Lung (tissue), 16 donors: ENCODE measurements around the gene PCDHB6. TPM values are rescaled to one million over a fixed set of nuclear protein-coding genes. Genes with fewer than 3 reads are reported as not detected.
"Not testable (repeated sequence)": the region's sequence is repeated elsewhere in the genome, so short reads cannot be mapped to it uniquely, and the experiment has no call there.

Experiments
- ATAC-seq: fragments of 200-7000 bp; cut with Tn5 transposase; one replicate; pipeline ENCODE4 v1.9.1; 2020; ENCODE audit warnings: moderate number of reproducible peaks; ENCODE audit not compliant: insufficient read depth, low FRiP score
- DNase-seq, 3 donors: peaks; one replicate each; pipeline ENCODE4 v3.0.0-alpha.2; 2013 to 2017
- H3K27ac ChIP-seq, 2 donors: one replicate each; pipeline ENCODE4 v1.5.1; 2013; ENCODE audit warnings: mild to moderate bottlenecking in 2 of 2, moderate library complexity in 2 of 2, control low read depth in 1 of 2, inconsistent platforms in 1 of 2, low read depth in 1 of 2, low read length in 1 of 2
- H3K27me3 ChIP-seq, 3 donors: one replicate each; pipeline ENCODE4 v1.5.1; 2013; ENCODE audit warnings: low read length in 2 of 3; ENCODE audit not compliant: control insufficient read depth in 3 of 3, insufficient read depth in 3 of 3
- H3K36me3 ChIP-seq, 4 donors: one replicate each; pipeline ENCODE4 v1.5.1; 2013; ENCODE audit warnings: low read length in 4 of 4, mild to moderate bottlenecking in 1 of 4, moderate library complexity in 1 of 4; ENCODE audit not compliant: control insufficient read depth in 4 of 4, insufficient read depth in 4 of 4
- H3K4me1 ChIP-seq, 5 donors: one replicate each; pipeline ENCODE4 v1.5.1; 2013; ENCODE audit warnings: low read length in 5 of 5, mild to moderate bottlenecking in 2 of 5, moderate library complexity in 1 of 5; ENCODE audit not compliant: control insufficient read depth in 5 of 5, insufficient read depth in 5 of 5
- H3K4me3 ChIP-seq: one replicate; pipeline ENCODE4 v1.5.1; 2013; ENCODE audit warnings: mild to moderate bottlenecking, control low read depth, moderate library complexity
- H3K9ac ChIP-seq, 2 donors: one replicate each; pipeline ENCODE4 v1.5.1; 2013; ENCODE audit warnings: low read length in 2 of 2, control low read depth in 1 of 2; ENCODE audit not compliant: insufficient read depth in 1 of 2
- H3K9me3 ChIP-seq, 4 donors: one replicate each; pipeline ENCODE4 v1.5.1; 2013; ENCODE audit warnings: low read length in 3 of 4, mild to moderate bottlenecking in 1 of 4, moderate library complexity in 1 of 4; ENCODE audit not compliant: control insufficient read depth in 4 of 4, insufficient read depth in 3 of 4
- WGBS, 2 donors: extraction: QIAGEN DNeasy Blood & Tissue Kit; methylation state at CpG; one replicate each; pipeline ENCODE4 v1.1.7; 2013; 5-methylcytosine and 5-hydroxymethylcytosine counted together
- long read RNA-seq, 5 donors: transcript quantifications; one replicate each; lab custom pipeline, GENCODE V29; 2026
- polyA plus RNA-seq, 2 donors: library from polyadenylated mRNA; stranded (reverse); fragments of 200-250 nt; gene quantifications; one replicate each; pipeline ENCODE4 v1.2.1, GENCODE V29; 2013
- total RNA-seq, 2 donors: library from RNA; depleted of rRNA in 1 of 2; stranded (reverse); fragments of >200 nt in 1 of 2; gene quantifications; one replicate each; pipeline ENCODE4 v1.2.1, GENCODE V29; 2014 to 2021
- TF ChIP-seq, protein P1 (sequence below): IDR thresholded peaks from 2 replicates; pipeline ENCODE4 v1.5.1; 2012; ENCODE audit warnings: mild to moderate bottlenecking; ENCODE audit errors: control extremely low read depth, extremely low read depth
- donor health status: control.
- donor health status: control.
- donor health status: Bipolar disorder and iron deficiency.
- donor health status: healthy.
- donor health status: DM: yes; HTN: yes; CAD: no.

PCDHB6 gene
- total RNA-seq (1 to 10 TPM; 1.1 to 1.7 TPM), polyA plus RNA-seq (under 1 TPM; 0.16 to 0.24 TPM)
- long read RNA-seq, donor 1, partial matches to known transcripts: 0 of 2 reads
- long read RNA-seq, donor 1, other reads (novel, unspliced or antisense): 0 of 2 reads
- long read RNA-seq, donor 2, partial matches to known transcripts: 0 of 2 reads
- long read RNA-seq, donor 2, other reads (novel, unspliced or antisense): 0 of 2 reads
- long read RNA-seq, donor 3, partial matches to known transcripts: 0 of 1 reads
- long read RNA-seq, donor 3, other reads (novel, unspliced or antisense): 0 of 1 reads
- long read RNA-seq, donor 4, partial matches to known transcripts: 0 of 1 reads
- long read RNA-seq, donor 4, other reads (novel, unspliced or antisense): 0 of 1 reads
- long read RNA-seq, donor 5, transcript PCDHB6-201 (1 exons, 3,266 nt): major isoform, 5 of 5 reads
- long read RNA-seq, donor 5, partial matches to known transcripts: 0 of 5 reads
- long read RNA-seq, donor 5, other reads (novel, unspliced or antisense): 0 of 5 reads

DNA sequence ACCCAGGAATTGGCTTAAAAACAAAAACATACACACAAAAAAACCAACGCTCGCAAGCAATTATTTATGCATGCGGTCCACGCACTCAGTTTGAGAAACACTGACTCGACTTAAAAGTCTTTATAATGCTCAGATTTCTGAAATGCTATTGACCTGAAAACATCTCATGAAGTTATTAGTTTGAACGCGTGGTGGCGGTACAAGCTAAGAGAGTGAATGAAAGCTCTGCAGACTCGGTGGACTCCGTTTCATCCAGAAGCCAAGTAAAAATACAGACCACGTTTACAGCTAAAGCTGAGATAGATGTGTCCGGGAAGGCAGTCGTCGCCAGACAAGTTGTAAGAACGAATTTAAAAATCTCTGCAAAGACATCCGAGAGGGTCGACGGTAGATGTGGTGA lies at the start of gene PCDHB6:
Gene PCDHB6 (plus strand): TSS at position 246 of the 400 bp plus-strand sequence. CDS start 201 bp downstream, outside the sequence.
- WGBS, 2 donors: 12 to 16% methylated on average over 18 of the region's 18 CpGs
- DNase-seq: peak in 2 of 3 donors; percentile 45 to 46
- H3K9me3 ChIP-seq: peaks cover 3 to 28% (median 9%) of the 10 kb centered on the region in 4 donors
- no peak within 1 kb of the TSS for H3K27ac ChIP-seq
- ATAC-seq: no peak
- H3K4me3 ChIP-seq: no peak within 1 kb of the TSS
- no peak within 1 kb of the TSS for H3K9ac ChIP-seq
- H3K4me1 ChIP-seq: no peaks in the 10 kb centered on the region
- peaks cover 0 to 2% (median 0%) of the 10 kb centered on the region in 3 donors for H3K27me3 ChIP-seq
- TF ChIP-seq, protein P1, sequence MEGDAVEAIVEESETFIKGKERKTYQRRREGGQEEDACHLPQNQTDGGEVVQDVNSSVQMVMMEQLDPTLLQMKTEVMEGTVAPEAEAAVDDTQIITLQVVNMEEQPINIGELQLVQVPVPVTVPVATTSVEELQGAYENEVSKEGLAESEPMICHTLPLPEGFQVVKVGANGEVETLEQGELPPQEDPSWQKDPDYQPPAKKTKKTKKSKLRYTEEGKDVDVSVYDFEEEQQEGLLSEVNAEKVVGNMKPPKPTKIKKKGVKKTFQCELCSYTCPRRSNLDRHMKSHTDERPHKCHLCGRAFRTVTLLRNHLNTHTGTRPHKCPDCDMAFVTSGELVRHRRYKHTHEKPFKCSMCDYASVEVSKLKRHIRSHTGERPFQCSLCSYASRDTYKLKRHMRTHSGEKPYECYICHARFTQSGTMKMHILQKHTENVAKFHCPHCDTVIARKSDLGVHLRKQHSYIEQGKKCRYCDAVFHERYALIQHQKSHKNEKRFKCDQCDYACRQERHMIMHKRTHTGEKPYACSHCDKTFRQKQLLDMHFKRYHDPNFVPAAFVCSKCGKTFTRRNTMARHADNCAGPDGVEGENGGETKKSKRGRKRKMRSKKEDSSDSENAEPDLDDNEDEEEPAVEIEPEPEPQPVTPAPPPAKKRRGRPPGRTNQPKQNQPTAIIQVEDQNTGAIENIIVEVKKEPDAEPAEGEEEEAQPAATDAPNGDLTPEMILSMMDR: no peak
- H3K36me3 ChIP-seq: no peaks in the 10 kb centered on the region

DNA sequence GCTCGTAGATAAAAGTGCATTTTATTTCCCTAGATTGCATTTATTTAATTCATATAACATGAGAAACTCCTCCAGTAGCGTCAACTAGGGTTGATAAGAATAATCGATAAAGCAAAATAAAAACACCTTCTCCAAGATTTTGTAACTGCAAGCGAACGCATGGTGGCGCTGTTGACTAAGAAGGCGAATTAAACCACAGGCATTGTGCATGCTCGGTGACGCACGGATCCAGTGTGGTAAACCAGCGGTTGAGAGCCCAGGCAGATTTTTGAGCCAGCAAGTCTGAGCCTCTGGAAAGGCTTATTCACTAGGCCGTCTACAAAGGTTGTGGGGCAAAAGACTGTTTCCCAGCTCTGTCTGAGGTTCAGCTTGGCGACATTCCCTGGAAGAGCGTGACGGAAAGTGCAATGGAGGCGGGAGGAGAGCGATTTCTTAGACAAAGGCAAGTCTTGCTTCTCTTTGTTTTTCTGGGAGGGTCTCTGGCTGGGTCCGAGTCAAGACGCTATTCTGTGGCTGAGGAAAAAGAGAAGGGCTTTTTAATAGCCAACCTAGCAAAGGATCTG lies 49.5 kb upstream of the PCDHB6 start, which contains the start of gene PCDHB3:
Gene PCDHB3 (plus strand): TSS at position 231 of the 563 bp plus-strand sequence. CDS start 177 bp downstream, at position 408.
- peaks cover 0 to 2% (median 0%) of the 10 kb centered on the region in 5 donors for H3K4me1 ChIP-seq

DNA sequence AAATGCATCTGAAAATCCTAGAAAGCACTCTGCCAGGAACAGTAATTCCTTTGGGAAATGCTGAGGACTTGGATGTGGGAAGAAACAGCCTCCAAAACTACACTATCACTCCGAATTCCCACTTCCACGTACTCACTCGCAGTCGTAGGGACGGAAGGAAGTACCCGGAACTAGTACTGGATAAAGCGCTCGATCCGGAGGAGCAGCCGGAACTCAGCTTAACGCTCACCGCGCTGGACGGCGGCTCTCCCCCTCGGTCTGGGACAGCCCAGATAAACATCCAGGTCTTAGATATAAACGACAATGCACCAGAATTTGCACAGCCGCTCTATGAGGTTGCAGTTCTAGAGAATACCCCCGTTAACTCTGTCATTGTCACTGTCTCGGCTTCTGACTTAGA lies 48.8 kb upstream of the PCDHB6 start:
- H3K4me1 ChIP-seq: peaks cover 0 to 2% (median 0%) of the 10 kb centered on the region in 5 donors

More for the DNA sequence above, 49.5 kb upstream of the PCDHB6 start, which contains the start of gene PCDHB3:
- no peak within 1 kb of the TSS for H3K27ac ChIP-seq
- H3K27me3 ChIP-seq: peaks cover 0 to 4% (median 1%) of the 10 kb centered on the region in 3 donors
- TF ChIP-seq, protein P1: no peak
- no peak for ATAC-seq
- peak; percentile 44 to 61 (median 55) for DNase-seq
- H3K36me3 ChIP-seq: no peaks in the 10 kb centered on the region
- H3K4me3 ChIP-seq: no peak within 1 kb of the TSS
- 15 to 20% methylated on average over 19 of the region's 19 CpGs for WGBS, 2 donors
- no peak within 1 kb of the TSS for H3K9ac ChIP-seq
- H3K9me3 ChIP-seq: peaks cover 2 to 36% (median 7%) of the 10 kb centered on the region in 4 donors

DNA sequence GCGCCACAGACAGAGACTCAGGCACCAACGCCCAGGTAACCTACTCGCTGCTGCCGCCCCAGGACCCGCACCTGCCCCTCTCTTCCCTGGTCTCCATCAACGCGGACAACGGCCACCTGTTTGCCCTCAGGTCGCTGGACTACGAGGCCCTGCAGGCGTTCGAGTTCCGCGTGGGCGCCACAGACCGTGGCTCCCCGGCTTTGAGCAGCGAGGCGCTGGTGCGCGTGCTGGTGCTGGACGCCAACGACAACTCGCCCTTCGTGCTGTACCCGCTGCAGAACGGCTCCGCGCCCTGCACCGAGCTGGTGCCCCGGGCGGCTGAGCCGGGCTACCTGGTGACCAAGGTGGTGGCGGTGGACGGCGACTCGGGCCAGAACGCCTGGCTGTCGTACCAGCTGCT lies 47.8 kb upstream of the PCDHB6 start:
- not testable (repeated sequence) for DNase-seq, H3K36me3 ChIP-seq, H3K27me3 ChIP-seq, H3K4me3 ChIP-seq, H3K9ac ChIP-seq, H3K27ac ChIP-seq, H3K4me1 ChIP-seq, ATAC-seq
- peaks cover 2 to 25% (median 5%) of the 10 kb centered on the region in 4 donors for H3K9me3 ChIP-seq
- WGBS, 2 donors: 34 to 43% methylated on average over 29 to 39 of the region's 39 CpGs

More for the DNA sequence above, 48.8 kb upstream of the PCDHB6 start:
- peaks cover 0 to 4% (median 0%) of the 10 kb centered on the region in 3 donors for H3K27me3 ChIP-seq
- DNase-seq: peak in 1 of 3 donors; percentile 1
- H3K9me3 ChIP-seq: peaks cover 2 to 31% (median 5%) of the 10 kb centered on the region in 4 donors
- H3K36me3 ChIP-seq: no peaks in the 10 kb centered on the region
- no peak overlapping the region for H3K9ac ChIP-seq
- WGBS, 2 donors: 31 to 43% methylated on average over 20 of the region's 20 CpGs
- ATAC-seq: no peak
- no peak overlapping the region for H3K4me3 ChIP-seq
- no peak overlapping the region for H3K27ac ChIP-seq
- TF ChIP-seq, protein P1: no peak

DNA sequence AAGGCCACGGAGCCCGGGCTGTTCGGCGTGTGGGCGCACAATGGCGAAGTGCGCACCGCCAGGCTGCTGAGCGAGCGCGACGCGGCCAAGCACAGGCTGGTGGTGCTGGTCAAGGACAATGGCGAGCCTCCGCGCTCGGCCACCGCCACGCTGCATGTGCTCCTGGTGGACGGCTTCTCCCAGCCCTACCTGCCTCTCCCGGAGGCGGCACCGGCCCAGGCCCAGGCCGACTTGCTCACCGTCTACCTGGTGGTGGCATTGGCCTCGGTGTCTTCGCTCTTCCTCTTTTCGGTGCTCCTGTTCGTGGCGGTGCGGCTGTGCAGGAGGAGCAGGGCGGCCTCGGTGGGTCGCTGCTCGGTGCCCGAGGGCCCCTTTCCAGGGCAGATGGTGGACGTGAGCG lies 47.4 kb upstream of the PCDHB6 start:
- H3K36me3 ChIP-seq, DNase-seq, H3K27ac ChIP-seq, H3K27me3 ChIP-seq, H3K4me3 ChIP-seq, H3K4me1 ChIP-seq, ATAC-seq, H3K9ac ChIP-seq: not testable (repeated sequence)
- WGBS, 2 donors: 34 to 43% methylated on average over 18 to 36 of the region's 38 CpGs
- H3K9me3 ChIP-seq: peaks cover 2 to 25% (median 5%) of the 10 kb centered on the region in 4 donors
